22Rv1 (cell line): ENCODE results near the gene SLC4A9.

ENCODE experiments used
- H3K27ac ChIP-seq: fragments of 450-650 bp; 2 replicates; pipeline ENCODE4 v1.5.1; 2017
- CTCF ChIP-seq: fragments of 450-650 bp; IDR thresholded peaks from 2 replicates; pipeline ENCODE4 v1.5.1; 2017; ENCODE audit warnings: mild to moderate bottlenecking
- ZFX ChIP-seq: fragments of 450-650 bp; IDR thresholded peaks from 2 replicates; pipeline ENCODE4 v1.6.1; 2017; ENCODE audit warnings: antibody characterized with exemption, borderline replicate concordance

SLC4A9 gene

GRCh38 chr5:140382866-140383265, 22.9 kb downstream of the SLC4A9 start:
- no peak overlapping the region for H3K27ac ChIP-seq
- no peak for TF ChIP-seq CTCF
- TF ChIP-seq ZFX = no peak

GRCh38 chr5:140383300-140383699, 23.3 kb downstream of the SLC4A9 start:
- TF ChIP-seq CTCF (no peak), ZFX (no peak)

GRCh38 chr5:140388052-140388451, 28.1 kb downstream of the SLC4A9 start:
- no peak overlapping the region for H3K27ac ChIP-seq
- no peak for TF ChIP-seq ZFX
- no peak for TF ChIP-seq CTCF

More at GRCh38 chr5:140383300-140383699, 23.3 kb downstream of the SLC4A9 start:
- no peak overlapping the region for H3K27ac ChIP-seq

- 0 out of 2 replicates have a peak overlapping the region, but pooled peaks have one; percentile 13 for H3K27ac ChIP-seq
- TF ChIP-seq ZFX = no peak
- no peak for TF ChIP-seq CTCF
Observed at GRCh38 chr5:140391312-140391711, 31.3 kb downstream of the SLC4A9 start.

GRCh38 chr5:140391732-140392131, 31.7 kb downstream of the SLC4A9 start:
- no peak for TF ChIP-seq ZFX
- TF ChIP-seq CTCF = no peak
- 0 out of 2 replicates have a peak overlapping the region, but pooled peaks have one; percentile 13 for H3K27ac ChIP-seq

- H3K27ac ChIP-seq = no peak overlapping the region
- no peak for TF ChIP-seq ZFX
- TF ChIP-seq CTCF = no peak
Observed at GRCh38 chr5:140393738-140394137, 33.7 kb downstream of the SLC4A9 start.

- TF ChIP-seq ZFX (no peak), CTCF (no peak)
- H3K27ac ChIP-seq = peak overlapping the region; percentile 93
Observed at GRCh38 chr5:140398379-140398811, 38.4 kb downstream of the SLC4A9 start.
